Measurements from ENCODE around the gene PSMG2.
"Not testable (repeated sequence)": the region's sequence is repeated elsewhere in the genome, so short reads cannot be mapped to it uniquely, and the experiment has no call there.

DNA sequence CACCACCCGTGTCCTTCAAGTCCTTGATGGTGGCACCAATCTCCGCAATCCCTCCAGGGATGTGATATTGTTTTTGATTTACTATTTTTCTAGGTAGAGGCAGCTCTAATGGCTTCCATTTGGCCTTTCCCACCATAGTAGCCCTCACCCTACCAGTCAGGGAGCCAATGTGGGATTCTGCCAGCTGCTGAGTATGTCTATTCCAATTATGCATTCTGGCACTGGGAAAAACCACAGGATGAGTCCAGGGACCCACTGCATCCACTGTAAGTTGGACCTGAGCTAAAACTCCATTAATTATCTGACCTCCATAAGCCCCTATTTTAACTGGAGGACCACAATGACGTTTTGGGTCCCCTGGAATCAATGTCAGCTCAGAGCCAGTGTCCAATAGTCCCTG is 55.7 kb downstream of the PSMG2 start:
- TF ChIP-seq, protein P1, sequence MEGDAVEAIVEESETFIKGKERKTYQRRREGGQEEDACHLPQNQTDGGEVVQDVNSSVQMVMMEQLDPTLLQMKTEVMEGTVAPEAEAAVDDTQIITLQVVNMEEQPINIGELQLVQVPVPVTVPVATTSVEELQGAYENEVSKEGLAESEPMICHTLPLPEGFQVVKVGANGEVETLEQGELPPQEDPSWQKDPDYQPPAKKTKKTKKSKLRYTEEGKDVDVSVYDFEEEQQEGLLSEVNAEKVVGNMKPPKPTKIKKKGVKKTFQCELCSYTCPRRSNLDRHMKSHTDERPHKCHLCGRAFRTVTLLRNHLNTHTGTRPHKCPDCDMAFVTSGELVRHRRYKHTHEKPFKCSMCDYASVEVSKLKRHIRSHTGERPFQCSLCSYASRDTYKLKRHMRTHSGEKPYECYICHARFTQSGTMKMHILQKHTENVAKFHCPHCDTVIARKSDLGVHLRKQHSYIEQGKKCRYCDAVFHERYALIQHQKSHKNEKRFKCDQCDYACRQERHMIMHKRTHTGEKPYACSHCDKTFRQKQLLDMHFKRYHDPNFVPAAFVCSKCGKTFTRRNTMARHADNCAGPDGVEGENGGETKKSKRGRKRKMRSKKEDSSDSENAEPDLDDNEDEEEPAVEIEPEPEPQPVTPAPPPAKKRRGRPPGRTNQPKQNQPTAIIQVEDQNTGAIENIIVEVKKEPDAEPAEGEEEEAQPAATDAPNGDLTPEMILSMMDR (IDR thresholded peaks at IDR 0.05) = not testable (repeated sequence)
- TF ChIP-seq POLR2A (IDR thresholded peaks at IDR 0.05) = not testable (repeated sequence)

All from prostate gland (tissue), 2 donors.